ENCODE measurements around the gene KAZN.

DNA sequence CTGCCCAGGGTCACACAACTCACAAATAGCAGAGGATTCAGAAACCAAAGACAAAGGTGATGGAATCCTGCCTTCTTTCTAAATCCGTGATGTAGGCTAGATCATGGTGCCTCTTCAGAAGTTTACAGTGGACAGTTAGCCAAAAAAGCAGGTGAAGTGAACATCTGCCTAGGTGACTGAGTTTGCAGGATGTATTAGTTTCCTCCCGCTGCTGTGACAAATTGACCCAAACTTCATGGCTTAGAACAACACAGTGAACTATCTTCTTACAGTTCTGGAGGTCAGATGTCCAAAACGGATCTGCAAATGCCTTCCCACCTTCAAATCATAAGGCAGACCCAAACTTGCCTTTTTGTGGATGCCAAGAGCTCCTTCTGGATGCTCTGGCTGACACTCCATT lies 551.9 kb downstream of the KAZN start:
- TF ChIP-seq SUZ12 (IDR thresholded peaks at IDR 0.05) = no peak
- TF ChIP-seq SP1 (IDR thresholded peaks at IDR 0.05) = no peak
- no peak for TF ChIP-seq TARDBP (IDR thresholded peaks at IDR 0.05)
- TF ChIP-seq CTBP1 (IDR thresholded peaks at IDR 0.05; ENCODE audit: borderline replicate concordance) = no peak
- no peak for TF ChIP-seq BHLHE40 (IDR thresholded peaks at IDR 0.05; ENCODE audit: borderline replicate concordance)
- TF ChIP-seq FOXA1 (IDR thresholded peaks at IDR 0.05) = no peak
- no peak for TF ChIP-seq L3MBTL2 (conservative IDR thresholded peaks at IDR 0.05)
- TF ChIP-seq ZNF384 (IDR thresholded peaks at IDR 0.05) = no peak

Measured in HEK293T (cell line).